C4-2B (cell line): Measurements from ENCODE around the gene PMPCA.

Source experiments
- H3K27ac ChIP-seq: fragments of 450-650 bp; 2 replicates; pipeline ENCODE4 v1.5.1; 2017
- CTCF ChIP-seq: fragments of 450-650 bp; conservative IDR thresholded peaks from 2 replicates; pipeline ENCODE4 v1.5.1; 2017; ENCODE audit warnings: mild to moderate bottlenecking
- ZFX ChIP-seq: fragments of 450-650 bp; IDR thresholded peaks from 2 replicates; pipeline ENCODE4 v1.6.1; 2017

PMPCA gene

GRCh38 chr9:136441191-136441680 is 30.8 kb downstream of the PMPCA start:
- H3K27ac ChIP-seq = no peak overlapping the region

GRCh38 chr9:136441681-136442245 is 31.3 kb downstream of the PMPCA start:
- H3K27ac ChIP-seq = no peak overlapping the region
- TF ChIP-seq CTCF = no peak
- TF ChIP-seq ZFX = no peak

More at GRCh38 chr9:136441191-136441680, 30.8 kb downstream of the PMPCA start:
- TF ChIP-seq ZFX = no peak
- TF ChIP-seq CTCF = no peak

- TF ChIP-seq ZFX = no peak
- no peak overlapping the region for H3K27ac ChIP-seq
Measured at GRCh38 chr9:136442265-136442664, 31.8 kb downstream of the PMPCA start.

GRCh38 chr9:136443087-136443486 is 32.6 kb downstream of the PMPCA start:
- TF ChIP-seq CTCF (no peak), ZFX (no peak)

GRCh38 chr9:136443687-136444086 is 33.2 kb downstream of the PMPCA start:
- H3K27ac ChIP-seq = no peak overlapping the region
- TF ChIP-seq ZFX (no peak), CTCF (no peak)

More at GRCh38 chr9:136443087-136443486, 32.6 kb downstream of the PMPCA start:
- no peak overlapping the region for H3K27ac ChIP-seq

GRCh38 chr9:136444102-136444501 is 33.6 kb downstream of the PMPCA start:
- TF ChIP-seq CTCF (no peak), ZFX (no peak)
- no peak overlapping the region for H3K27ac ChIP-seq

GRCh38 chr9:136445799-136446198 is 35.3 kb downstream of the PMPCA start:
- no peak overlapping the region for H3K27ac ChIP-seq
- no peak for TF ChIP-seq CTCF
- TF ChIP-seq ZFX = no peak

GRCh38 chr9:136447173-136447778 is 36.8 kb downstream of the PMPCA start:
- no peak for TF ChIP-seq CTCF
- no peak for TF ChIP-seq ZFX
- no peak overlapping the region for H3K27ac ChIP-seq
